ENCODE measurements around the gene PHLDB2. TPM values are rescaled to one million over a fixed set of nuclear protein-coding genes. Genes with fewer than 3 reads are reported as not detected.

PHLDB2 gene
- total and polyA plus RNA-seq, 10 of the 15 experiments (the other 5 are each of a cell fraction or from before 2014, with no cell fraction given) = 0.03 to 0.67 (median 0.40) TPM

DNA sequence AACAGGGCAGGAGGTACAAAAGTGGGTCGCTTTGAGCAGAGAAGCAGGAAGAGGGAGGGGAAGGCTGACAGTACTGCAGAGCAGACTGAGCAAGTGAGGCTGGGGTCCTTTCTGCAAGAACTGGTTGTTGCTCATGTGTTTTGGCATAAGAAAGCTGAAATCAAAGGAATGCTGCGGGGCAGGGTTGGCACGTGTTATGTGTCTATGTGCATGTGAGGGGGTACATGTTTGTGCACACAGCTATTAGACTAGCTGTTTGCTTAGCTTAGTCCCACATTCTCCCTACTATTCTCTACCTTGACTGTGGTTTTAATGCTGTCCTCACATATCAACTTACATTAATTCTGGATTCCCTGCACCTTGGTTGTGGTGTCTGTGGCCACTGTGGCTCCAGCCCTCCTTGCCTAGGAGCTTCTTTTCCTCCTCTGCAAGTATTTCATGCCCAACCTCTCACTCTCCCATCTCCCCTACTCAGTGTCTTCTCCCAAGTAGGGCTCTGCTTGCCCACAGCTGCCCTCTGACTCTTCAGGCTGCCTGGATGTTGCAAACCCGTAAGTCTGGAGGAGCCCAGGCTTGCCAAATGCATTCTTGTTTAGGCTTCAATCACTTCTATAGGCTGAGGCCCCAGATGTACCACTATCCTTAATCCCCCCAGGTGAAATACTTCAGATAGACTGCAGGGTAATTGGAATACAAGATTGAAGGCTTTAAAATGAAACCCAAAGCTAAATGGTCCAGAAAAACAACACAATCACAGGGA, 144.4 kb downstream of the PHLDB2 start:
- H3K36me3 ChIP-seq (ENCODE audit: control insufficient read depth in 2 of 2, insufficient read depth in 2 of 2, low read length in 1 of 2) = no peaks in the 10 kb centered on the region
- peaks cover 0 to 2% of the 10 kb centered on the region in 2 experiments; a peak in 3 of 4 replicates for H3K27me3 ChIP-seq (replicated peaks in 1 of 2; ENCODE audit: control insufficient read depth in 2 of 2, insufficient read depth in 2 of 2, low read length in 1 of 2)
- CTCF ChIA-PET = interaction anchor here (0.7 to 10.0 kb wide), 12 partner anchors 10 to 335 kb away, joined by 3 to 102 read pairs (median 4); partner anchors contain the start of gene ABHD10
- no peak overlapping the region for H3K4me2 ChIP-seq (ENCODE audit: control insufficient read depth, insufficient read depth)
- H2AFZ ChIP-seq (ENCODE audit: control insufficient read depth, low read depth, low read length) = no peak overlapping the region
- H3K4me1 ChIP-seq (ENCODE audit: control insufficient read depth, insufficient read depth, low read length) = peaks cover 6% of the 10 kb centered on the region; the same call in 1 of the 2 replicates
- in situ Hi-C loops (cut with MboI) (no loop called here), intact Hi-C loops (cut with micrococcal nuclease; ENCODE audit: unreplicated experiment) (no loop called here)
- no peak overlapping the region for H3K27ac ChIP-seq (ENCODE audit: control insufficient read depth, insufficient read depth)
- POLR2A ChIA-PET = interaction anchor here (0.6 to 2.7 kb wide), 5 partner anchors 9 to 997 kb away, joined by 3 to 8 read pairs (median 5); partner anchors contain the start of gene ABHD10
- no peak overlapping the region for H3K4me3 ChIP-seq
- ATAC-seq = no peak
- RAD21 ChIA-PET (ENCODE audit: unreplicated experiment) = interaction anchor here (1.1 to 3.7 kb wide), 6 partner anchors 8 to 36 kb away, joined by 3 to 36 read pairs (median 10); no protein-coding TSS in a partner anchor
- whole genome bisulfite sequencing (ENCODE audit: insufficient coverage, insufficient replicate concordance, low lambda C conversion rate, missing lambda C conversion rate) = 48% methylated on average over 4 of the region's 4 CpGs
- H3K9me3 ChIP-seq (replicated peaks; ENCODE audit: control insufficient read depth, insufficient read depth, low read length) = no peaks in the 10 kb centered on the region
- no peaks in the 10 kb centered on the region for H3K79me2 ChIP-seq (ENCODE audit: control insufficient read depth, insufficient read depth, low read length)
- no TSS peak for BruUV-seq (replicated peaks)
- SMC1A ChIA-PET (ENCODE audit: uncharacterized antibody, unreplicated experiment) = interaction anchor here (0.6 to 21.1 kb wide), 6 partner anchors 8 to 336 kb away, joined by 3 to 417 read pairs (median 11); no protein-coding TSS in a partner anchor
- no peak for TF ChIP-seq RB1 (IDR thresholded peaks at IDR 0.05; ENCODE audit: borderline replicate concordance)
- no peak for TF ChIP-seq ATF7 (IDR thresholded peaks at IDR 0.05; ENCODE audit: low read depth)
- no peak for TF ChIP-seq POLR2AphosphoS2 (IDR thresholded peaks at IDR 0.05; ENCODE audit: low read depth, low read length)
- TF ChIP-seq CREM (IDR thresholded peaks at IDR 0.05; ENCODE audit: low read depth) = no peak
- no peak for TF ChIP-seq EED (IDR thresholded peaks at IDR 0.05; ENCODE audit: low read depth)
- no peak for TF ChIP-seq ZBED1 (IDR thresholded peaks at IDR 0.05; ENCODE audit: borderline replicate concordance)
- no peak for TF ChIP-seq BHLHE40 (IDR thresholded peaks at IDR 0.05; ENCODE audit: borderline replicate concordance in 1 of 2, low read depth in 2 of 2, low read length in 1 of 2)
- TF ChIP-seq, protein P1, sequence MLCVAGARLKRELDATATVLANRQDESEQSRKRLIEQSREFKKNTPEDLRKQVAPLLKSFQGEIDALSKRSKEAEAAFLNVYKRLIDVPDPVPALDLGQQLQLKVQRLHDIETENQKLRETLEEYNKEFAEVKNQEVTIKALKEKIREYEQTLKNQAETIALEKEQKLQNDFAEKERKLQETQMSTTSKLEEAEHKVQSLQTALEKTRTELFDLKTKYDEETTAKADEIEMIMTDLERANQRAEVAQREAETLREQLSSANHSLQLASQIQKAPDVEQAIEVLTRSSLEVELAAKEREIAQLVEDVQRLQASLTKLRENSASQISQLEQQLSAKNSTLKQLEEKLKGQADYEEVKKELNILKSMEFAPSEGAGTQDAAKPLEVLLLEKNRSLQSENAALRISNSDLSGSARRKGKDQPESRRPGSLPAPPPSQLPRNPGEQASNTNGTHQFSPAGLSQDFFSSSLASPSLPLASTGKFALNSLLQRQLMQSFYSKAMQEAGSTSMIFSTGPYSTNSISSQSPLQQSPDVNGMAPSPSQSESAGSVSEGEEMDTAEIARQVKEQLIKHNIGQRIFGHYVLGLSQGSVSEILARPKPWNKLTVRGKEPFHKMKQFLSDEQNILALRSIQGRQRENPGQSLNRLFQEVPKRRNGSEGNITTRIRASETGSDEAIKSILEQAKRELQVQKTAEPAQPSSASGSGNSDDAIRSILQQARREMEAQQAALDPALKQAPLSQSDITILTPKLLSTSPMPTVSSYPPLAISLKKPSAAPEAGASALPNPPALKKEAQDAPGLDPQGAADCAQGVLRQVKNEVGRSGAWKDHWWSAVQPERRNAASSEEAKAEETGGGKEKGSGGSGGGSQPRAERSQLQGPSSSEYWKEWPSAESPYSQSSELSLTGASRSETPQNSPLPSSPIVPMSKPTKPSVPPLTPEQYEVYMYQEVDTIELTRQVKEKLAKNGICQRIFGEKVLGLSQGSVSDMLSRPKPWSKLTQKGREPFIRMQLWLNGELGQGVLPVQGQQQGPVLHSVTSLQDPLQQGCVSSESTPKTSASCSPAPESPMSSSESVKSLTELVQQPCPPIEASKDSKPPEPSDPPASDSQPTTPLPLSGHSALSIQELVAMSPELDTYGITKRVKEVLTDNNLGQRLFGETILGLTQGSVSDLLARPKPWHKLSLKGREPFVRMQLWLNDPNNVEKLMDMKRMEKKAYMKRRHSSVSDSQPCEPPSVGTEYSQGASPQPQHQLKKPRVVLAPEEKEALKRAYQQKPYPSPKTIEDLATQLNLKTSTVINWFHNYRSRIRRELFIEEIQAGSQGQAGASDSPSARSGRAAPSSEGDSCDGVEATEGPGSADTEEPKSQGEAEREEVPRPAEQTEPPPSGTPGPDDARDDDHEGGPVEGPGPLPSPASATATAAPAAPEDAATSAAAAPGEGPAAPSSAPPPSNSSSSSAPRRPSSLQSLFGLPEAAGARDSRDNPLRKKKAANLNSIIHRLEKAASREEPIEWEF (IDR thresholded peaks at IDR 0.05; ENCODE audit: insufficient replicate concordance, low read depth, low read length) = no peak
- TF ChIP-seq POLR2A (IDR thresholded peaks at IDR 0.05; ENCODE audit: low read depth, low read length) = no peak
- TF ChIP-seq ZZZ3 (IDR thresholded peaks at IDR 0.05; ENCODE audit: control insufficient read depth, insufficient read length, low read depth) = no peak
- no peak for TF ChIP-seq RFX5 (IDR thresholded peaks at IDR 0.05; ENCODE audit: low read depth, low read length)
- TF ChIP-seq, protein P2, sequence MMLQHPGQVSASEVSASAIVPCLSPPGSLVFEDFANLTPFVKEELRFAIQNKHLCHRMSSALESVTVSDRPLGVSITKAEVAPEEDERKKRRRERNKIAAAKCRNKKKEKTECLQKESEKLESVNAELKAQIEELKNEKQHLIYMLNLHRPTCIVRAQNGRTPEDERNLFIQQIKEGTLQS (IDR thresholded peaks at IDR 0.05; ENCODE audit: borderline replicate concordance, extremely low read depth, low read depth, low read length) = no peak
- no peak overlapping the region for H3K9ac ChIP-seq (ENCODE audit: control insufficient read depth, insufficient read depth, low read length)
- DNase-seq (ENCODE audit: low read depth, low spot score) = no peak
- no peaks in the 10 kb centered on the region for H4K20me1 ChIP-seq (ENCODE audit: control insufficient read depth, insufficient read depth)
- no peak for FAIRE-seq
